Activated CD4-positive, CD25-positive, alpha-beta regulatory T cell treated with anti-CD3 and anti-CD28 coated beads, Interleukin-2, amount 50 U/mL, for 72 hours (primary cell): Measurements from ENCODE around the gene KCNK3.
A peak's percentile ranks its signal among the peaks of the same experiment; 100 is the strongest.

Source experiments
- DNase-seq: peaks from one replicate; pipeline ENCODE4 v3.0.0; 2021

The KCNK3 gene

DNA sequence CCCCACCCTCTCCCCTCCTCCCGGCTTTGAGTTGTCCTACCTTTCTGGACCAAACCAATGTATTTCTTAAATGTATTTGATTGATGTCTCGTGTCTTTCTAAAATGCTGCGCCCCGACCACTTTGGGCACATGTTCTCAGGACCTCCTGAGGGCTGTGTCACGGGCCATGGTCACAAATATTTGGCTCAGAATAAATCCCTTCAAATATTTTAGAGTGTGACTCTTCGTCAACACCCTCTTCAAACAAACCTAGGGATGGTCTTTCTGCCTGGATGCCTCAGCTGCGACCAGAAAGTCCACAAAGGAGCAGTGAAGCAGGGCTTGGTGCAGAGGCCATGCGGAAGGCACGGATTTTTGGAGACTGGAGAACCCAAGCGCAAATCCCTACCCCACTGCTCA is 70.5 kb downstream of the KCNK3 start:
- DNase-seq = no peak

DNA sequence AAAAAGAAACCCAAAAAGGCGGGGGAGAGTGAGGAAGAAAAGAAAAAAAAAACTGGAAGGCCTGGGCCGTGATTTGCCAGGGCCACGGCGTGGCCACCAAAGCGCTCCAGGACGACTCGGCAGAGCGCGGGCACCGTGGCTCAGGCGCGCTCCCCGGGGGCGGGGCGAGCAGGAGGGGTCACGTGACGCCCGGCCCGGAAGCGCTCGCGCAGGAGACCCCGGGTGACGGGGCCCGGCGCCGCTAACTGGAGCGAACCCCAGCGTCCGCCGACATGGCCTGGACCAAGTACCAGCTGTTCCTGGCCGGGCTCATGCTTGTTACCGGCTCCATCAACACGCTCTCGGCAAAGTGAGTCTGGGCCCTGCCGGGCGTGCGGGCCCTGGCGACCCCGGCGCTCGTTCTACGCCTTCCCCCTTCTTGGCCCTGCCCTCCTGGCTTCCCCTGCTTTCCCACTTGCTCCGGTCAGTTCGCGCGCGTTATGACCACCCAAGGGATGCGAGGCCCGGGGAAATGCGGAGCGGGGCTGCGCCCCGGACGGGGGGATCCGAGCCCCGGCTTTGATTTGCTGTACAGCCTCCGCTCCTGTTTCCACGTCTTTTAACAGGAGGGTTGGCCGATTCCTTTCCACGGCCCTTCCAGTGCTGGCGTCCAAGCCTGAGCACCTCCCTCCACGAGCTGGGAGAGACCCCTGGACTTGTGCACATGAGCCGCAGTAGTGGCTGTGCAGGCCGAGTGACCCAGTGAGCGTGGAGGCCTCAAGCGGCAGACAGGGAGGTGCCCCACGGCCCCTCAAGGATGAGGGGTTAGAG is 71.8 kb downstream of the KCNK3 start, which contains the start of gene SLC35F6:
TSS of gene SLC35F6 (plus strand) at position 207 of the 810 bp plus-strand sequence. CDS start at position 273, 66 bp downstream.
- peak; percentile 88 for DNase-seq

DNA sequence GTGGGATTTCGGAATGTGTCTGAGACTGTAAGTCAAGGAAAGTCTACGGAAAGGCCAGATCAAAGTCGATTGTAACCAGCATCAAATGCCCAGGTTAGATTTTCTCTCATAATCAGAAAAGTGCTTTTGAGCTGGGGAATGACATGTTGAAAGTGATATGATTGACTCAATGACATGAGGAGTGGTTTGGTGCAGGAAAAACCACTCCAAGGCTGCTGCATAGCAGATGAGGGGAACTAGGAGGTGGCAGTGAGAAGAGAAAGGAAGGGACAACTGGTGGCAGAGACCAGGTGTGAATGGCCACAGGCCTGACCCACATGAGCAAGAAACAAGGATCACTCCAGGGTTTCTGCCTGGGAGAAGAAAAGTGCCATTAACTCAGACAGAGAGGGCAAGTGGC is 72.4 kb downstream of the KCNK3 start:
- no peak for DNase-seq

DNA sequence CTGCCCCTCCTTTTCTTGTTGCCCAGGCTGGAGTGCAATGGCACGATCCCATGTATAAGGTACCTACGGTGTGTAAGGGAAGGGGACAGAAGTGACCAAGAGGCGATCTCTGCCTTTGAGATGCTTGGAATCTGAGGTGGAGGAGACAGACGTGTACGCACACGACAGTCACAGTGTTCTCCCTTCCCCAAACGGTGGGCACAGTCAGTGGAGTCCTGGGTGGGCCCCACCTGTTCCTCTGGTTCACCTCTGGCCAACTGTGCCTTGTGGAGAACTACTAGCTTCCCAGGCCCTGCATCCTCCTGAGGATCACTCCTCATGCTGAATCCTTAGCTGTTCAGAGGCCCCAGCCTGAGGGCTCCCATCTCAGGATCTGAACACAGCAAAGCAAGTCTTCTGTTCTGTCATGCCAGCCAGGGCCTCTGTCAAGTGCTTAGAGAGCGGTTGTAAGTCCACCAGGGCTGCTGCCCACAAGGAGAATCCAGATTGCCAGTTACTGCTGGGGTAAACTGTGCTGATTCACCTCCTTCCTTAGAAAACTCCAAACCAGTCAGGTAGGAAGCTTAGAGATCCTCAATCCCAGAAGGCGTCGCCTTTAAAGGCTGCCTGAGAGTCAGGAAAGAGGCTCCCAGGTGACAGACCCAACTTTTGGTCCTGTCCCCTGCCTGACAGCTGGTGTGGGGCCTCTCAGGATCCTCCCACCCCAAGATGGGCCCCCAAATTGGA is 73.1 kb downstream of the KCNK3 start:
- no peak for DNase-seq

DNA sequence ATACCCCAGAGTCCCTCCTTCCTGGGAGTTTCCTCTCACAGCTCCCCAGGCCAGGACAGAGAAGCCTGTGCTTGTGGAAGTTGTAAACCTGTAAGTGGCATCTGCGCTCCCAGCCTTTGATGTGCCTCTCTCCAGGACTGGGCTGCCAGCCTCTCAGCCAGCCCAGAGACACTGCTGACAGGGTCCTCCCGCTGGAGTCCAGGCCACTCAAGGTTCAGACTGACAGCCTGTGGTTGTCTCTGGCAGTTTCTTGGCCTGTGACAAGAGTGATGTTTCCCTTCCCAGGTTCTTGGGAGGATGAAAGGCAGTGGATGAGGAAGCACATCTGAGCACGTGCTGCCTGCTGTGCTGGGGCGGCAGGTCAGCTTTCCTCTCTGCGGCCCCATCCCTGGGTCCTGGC is 74.6 kb downstream of the KCNK3 start:
- DNase-seq = no peak

DNA sequence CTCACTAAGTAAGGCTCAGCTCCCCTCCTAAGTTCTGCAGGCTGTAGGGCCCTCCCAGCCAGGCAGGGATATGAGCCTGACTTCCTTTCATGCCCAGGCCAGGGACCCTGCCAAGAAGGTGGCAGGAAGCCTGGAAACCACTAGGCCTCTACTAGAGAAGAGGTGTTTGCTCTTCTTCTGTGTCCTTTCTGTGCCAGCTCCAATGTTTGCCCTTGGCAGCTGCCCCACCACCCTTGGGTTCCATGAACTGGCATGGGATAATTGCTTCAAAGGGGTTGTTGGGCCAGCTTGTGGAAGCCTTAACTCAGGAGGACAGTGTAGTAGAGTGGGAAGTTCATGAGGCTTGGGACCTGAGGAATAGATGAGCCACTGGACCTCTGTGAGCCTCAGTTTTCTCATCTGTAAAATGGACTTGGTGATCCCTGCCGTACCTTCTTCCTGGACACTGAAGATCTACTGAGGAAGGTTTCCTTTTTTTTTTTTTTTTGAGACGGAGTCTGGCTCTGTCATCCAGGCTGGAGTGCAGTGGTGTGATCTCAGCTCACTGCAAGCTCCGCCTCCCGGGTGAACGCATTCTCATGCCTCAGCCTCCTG is 75.5 kb downstream of the KCNK3 start:
- DNase-seq = no peak

DNA sequence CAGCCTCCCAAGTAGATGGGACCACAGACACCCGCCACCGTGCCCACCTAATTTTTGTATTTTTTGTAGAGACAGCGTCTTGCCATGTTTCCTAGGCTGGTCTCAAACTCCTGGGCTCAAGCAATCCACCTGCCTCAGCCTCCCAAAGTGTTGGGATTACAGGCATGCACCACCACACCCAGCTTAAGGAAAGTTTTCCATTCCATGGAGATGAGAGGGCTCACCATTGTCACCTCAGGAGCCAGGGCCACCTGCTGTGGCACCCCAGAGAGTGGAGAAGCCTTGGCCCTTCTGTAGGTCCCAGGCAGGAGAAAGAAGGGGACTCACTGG is 76.2 kb downstream of the KCNK3 start:
- DNase-seq = no peak

DNA sequence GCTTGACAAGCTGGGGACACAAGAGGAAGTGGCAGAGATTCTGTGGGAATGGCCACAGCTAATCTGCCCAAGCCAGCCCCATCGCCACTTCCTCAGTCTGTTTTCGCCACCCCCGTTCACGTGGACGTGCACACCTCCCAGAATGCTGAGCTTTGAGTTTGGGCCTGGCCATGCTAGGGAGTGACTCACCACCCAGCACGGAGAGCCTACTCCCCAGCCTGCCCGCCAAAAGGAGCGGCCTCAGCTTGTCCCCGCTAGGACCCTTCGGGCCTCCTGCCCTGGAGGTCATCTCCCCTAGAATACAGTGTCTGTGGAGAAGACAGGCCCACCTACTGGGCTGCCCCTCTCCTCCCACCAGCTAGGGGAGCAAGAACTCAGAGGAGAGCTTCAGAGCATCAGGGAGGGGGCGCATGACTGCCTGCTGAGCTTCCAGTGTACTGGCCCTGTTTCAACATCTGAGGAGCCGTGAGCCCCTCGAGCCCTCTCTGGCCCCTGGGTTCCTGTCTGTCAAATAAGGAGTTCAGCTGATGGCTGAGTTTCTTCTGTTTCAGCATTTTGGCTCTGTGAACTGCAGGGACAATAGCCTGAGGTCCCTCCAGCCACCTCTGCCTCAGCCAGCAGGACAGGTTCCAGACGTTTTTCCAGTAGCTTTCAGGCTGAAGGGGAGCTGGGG is 76.7 kb downstream of the KCNK3 start:
- DNase-seq = no peak

DNA sequence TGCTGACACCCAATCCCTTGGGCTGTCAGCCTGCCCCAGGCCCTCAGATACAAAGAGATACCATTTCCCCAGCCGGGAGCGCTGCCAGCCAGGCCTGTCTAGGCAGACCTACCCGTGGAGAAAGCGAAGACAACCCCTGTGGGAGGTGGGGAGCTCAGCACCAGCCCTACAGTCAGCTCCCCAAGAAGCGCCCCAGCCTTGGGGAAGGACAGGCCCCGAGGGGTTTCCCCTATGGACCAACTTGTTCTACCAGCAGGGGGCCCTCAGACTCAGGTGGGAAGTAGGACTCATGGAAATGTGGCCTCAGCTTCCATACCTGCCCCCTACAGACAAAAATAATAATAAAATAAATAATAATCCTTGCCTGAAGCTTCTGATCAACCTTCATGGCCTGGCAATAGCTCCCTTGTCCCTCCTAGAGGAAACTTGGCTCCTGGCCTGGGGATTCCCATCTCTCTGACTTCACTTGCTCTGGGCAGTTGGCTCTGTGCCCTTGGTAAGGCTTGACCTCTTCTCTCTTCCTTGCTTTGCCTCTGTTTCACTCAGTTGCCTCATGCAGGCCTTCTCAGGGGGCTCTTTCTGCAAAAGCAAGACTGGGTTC is 78.6 kb downstream of the KCNK3 start:
- DNase-seq = no peak

DNA sequence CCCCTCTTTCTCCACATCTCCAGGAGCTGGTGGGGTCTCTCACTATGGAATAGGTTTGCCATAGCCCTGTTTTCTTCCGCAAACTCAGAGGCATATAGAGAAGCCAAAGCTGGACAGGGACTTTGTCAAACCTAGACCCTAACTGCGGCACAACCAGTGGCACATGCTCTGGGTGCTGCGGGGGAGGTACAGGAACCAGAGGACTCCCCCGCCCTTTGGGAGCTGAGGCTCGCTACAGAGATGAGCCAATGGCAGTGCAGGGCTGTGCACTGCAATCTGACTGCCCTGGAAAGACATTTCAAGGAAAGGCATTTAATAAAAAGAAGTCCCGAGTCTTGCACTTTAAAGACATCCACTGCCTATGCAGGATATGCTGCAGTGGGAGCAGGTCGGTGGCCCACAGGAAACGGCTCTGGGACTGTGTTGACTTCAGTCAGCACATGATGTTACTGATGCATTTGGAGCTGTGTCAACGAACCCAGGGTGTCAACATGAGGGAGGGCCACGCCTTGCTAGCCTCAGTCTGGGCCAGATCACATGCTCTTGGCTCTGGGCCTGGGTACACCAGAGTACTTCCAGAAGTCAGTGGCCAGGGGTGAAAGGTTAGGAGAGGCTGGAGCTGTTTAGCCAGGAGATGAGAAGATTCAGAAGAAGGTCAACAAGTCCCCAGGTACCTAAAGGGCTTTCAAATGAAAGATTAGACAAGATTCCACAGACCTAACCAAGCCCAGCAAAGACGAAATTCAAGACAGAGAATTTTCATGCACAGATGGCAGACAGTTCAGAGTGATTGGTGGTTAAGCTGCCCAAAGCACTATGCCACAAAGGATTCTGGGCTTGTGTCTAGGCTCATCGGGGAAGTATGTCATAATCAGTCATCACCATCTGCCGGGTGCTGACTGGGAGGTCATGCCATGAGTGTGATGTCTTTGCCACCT is 79.8 kb downstream of the KCNK3 start:
- no peak for DNase-seq

DNA sequence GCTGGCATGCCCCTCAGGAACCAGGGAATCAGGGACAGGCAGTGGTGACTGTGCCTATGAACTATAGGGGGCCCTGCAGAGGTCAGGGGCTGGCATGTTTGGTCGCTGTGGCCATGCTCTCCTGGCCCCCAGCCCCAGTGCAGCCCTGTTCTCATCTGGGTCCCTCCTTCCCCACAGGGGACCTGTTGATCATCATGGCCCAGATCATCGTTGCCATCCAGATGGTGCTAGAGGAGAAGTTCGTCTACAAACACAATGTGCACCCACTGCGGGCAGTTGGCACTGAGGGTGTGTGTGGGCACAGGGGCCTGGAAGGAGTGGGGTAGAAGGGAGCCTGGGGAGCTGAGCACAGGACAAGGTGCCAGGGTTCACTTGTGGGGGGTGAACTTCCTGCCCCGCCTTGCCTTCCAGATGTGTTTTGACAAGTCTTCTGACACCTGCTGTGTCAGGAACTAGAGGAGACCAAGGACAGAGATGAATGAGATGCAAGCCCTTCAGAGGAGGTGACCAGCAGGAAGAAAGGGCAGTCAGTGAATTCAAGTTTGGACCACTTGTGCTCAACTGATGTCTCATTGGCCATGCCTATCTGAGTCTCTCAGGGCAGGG is 83.8 kb downstream of the KCNK3 start:
- DNase-seq = no peak

DNA sequence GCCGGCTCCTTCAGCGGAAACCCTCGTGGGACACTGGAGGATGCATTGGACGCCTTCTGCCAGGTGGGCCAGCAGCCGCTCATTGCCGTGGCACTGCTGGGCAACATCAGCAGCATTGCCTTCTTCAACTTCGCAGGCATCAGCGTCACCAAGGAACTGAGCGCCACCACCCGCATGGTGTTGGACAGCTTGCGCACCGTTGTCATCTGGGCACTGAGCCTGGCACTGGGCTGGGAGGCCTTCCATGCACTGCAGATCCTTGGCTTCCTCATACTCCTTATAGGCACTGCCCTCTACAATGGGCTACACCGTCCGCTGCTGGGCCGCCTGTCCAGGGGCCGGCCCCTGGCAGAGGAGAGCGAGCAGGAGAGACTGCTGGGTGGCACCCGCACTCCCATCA is 85.6 kb downstream of the KCNK3 start:
- DNase-seq = no peak

DNA sequence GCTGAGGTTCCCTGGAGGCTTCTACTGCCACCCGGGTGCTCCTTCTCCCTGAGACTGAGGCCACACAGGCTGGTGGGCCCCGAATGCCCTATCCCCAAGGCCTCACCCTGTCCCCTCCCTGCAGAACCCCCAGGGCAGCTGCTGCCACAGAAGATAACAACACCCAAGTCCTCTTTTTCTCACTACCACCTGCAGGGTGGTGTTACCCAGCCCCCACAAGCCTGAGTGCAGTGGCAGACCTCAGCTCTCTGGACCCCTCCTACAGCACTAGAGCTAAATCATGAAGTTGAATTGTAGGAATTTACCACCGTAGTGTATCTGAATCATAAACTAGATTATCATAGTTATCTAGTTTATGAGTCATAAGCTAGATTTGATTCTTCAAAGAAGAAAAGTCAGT is 86.0 kb downstream of the KCNK3 start:
- DNase-seq = no peak

DNA sequence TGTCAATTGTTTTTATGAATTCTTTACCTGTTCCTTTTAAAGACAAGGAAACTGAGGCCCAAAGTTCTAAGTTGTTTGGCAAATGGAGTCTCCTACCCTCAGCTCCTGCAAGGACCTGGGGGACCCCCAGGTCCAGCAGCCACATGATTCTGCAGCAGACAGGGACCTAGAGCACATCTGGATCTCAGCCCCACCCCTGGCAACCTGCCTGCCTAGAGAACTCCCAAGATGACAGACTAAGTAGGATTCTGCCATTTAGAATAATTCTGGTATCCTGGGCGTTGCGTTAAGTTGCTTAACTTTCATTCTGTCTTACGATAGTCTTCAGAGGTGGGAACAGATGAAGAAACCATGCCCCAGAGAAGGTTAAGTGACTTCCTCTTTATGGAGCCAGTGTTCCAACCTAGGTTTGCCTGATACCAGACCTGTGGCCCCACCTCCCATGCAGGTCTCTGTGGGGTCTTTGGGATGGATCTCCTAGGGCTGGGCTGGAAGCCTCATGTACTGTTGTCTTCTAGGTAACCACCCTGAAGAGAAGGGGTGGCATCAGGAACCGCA is 87.8 kb downstream of the KCNK3 start:
- no peak for DNase-seq
